HepG2 (cell line): ENCODE measurements around the gene FLYWCH1. TPM values are rescaled to one million over a fixed set of nuclear protein-coding genes. Genes with fewer than 3 reads are reported as not detected.

Source experiments
- DNMT1 ChIP-seq: sonication (generic); formaldehyde crosslinking; IDR thresholded peaks from 2 replicates; pipeline ENCODE4 v1.5.1; 2020; ENCODE audit warnings: mild to moderate bottlenecking, missing genetic modification reagents
- HNRNPLL ChIP-seq: fragments of 200-400 bp; formaldehyde crosslinking; IDR thresholded peaks from 2 replicates; pipeline ENCODE4 v1.6.1; 2017; ENCODE audit warnings: mild to moderate bottlenecking, low read depth, low read length; ENCODE audit not compliant: poor library complexity, severe bottlenecking
- KLF16 ChIP-seq, 2 experiments: sonication (generic) in 1 of 2; formaldehyde crosslinking in 1 of 2; IDR thresholded peaks; 2 replicates each; pipeline versions ENCODE4 v1.6.1 to v1.8.0; 2016 to 2023; ENCODE audit warnings: missing genetic modification reagents in 2 of 2, missing compliant biosample characterization in 1 of 2
- KLF6 ChIP-seq: IDR thresholded peaks from 2 replicates; pipeline ENCODE4 v1.8.0; 2016; ENCODE audit warnings: missing biosample characterization, missing genetic modification reagents
- LCORL ChIP-seq, 2 experiments: fragments of 450-650 bp in 1 of 2; sonication (generic) in 1 of 2; formaldehyde crosslinking in 1 of 2; IDR thresholded peaks; 2 replicates each; pipeline versions ENCODE4 v1.5.0 to v1.6.1; 2017 to 2020; ENCODE audit warnings: antibody characterized with exemption in 1 of 2, missing genetic modification reagents in 1 of 2
- MBNL3 ChIP-seq: fragments of 250-450 bp; sonication (Bioruptor Pico); conservative IDR thresholded peaks from 2 replicates; pipeline ENCODE4 v1.8.0; 2022; ENCODE audit warnings: mild to moderate bottlenecking, inconsistent platforms
- MIER3 ChIP-seq: IDR thresholded peaks from 2 replicates; pipeline ENCODE4 v1.6.1; 2016; ENCODE audit warnings: missing compliant biosample characterization, borderline replicate concordance
- NFYB ChIP-seq: sonication (generic); formaldehyde crosslinking; IDR thresholded peaks from 2 replicates; pipeline ENCODE4 v1.4.0; 2020; ENCODE audit warnings: missing genetic modification reagents
- PITX1 ChIP-seq: sonication (generic); formaldehyde crosslinking; IDR thresholded peaks from 2 replicates; pipeline ENCODE4 v1.5.1; 2020; ENCODE audit warnings: mild to moderate bottlenecking, missing genetic modification reagents
- SCMH1 ChIP-seq: sonication (generic); formaldehyde crosslinking; IDR thresholded peaks from 2 replicates; pipeline ENCODE4 v1.9.0; 2021; ENCODE audit warnings: missing genetic modification reagents, mild to moderate bottlenecking, borderline replicate concordance
- SNAPC2 ChIP-seq: sonication (generic); formaldehyde crosslinking; IDR thresholded peaks from 2 replicates; pipeline ENCODE4 v1.8.1; 2022; ENCODE audit warnings: mild to moderate bottlenecking, missing genetic modification reagents
- SRF ChIP-seq: IDR thresholded peaks from 2 replicates; pipeline ENCODE4 v1.6.1; 2011; ENCODE audit warnings: mild to moderate bottlenecking, low read depth, low read length, moderate library complexity
- TRIM24 ChIP-seq: sonication (generic); formaldehyde crosslinking; IDR thresholded peaks from 2 replicates; pipeline ENCODE4 v1.8.0; 2022; ENCODE audit warnings: mild to moderate bottlenecking, missing genetic modification reagents
- U2AF1 ChIP-seq: fragments of 200-400 bp; formaldehyde crosslinking; optimal IDR thresholded peaks from 2 replicates; pipeline ENCODE3; 2017; ENCODE audit warnings: mild to moderate bottlenecking, low read depth, low read length
- ZNF329 ChIP-seq: sonication (generic); formaldehyde crosslinking; IDR thresholded peaks from 2 replicates; pipeline ENCODE4 v1.9.0; 2021; ENCODE audit warnings: low read depth, mild to moderate bottlenecking, missing genetic modification reagents
- ZNF468 ChIP-seq: sonication (generic); formaldehyde crosslinking; IDR thresholded peaks from 2 replicates; pipeline ENCODE4 v1.8.0; 2022; ENCODE audit warnings: mild to moderate bottlenecking, moderate library complexity, missing genetic modification reagents
- ZNF549 ChIP-seq: sonication (generic); formaldehyde crosslinking; IDR thresholded peaks from 2 replicates; pipeline ENCODE4 v1.5.0; 2020; ENCODE audit warnings: missing genetic modification reagents
- ZNF660 ChIP-seq: sonication (generic); formaldehyde crosslinking; IDR thresholded peaks from 2 replicates; pipeline ENCODE4 v1.5.1; 2020; ENCODE audit warnings: mild to moderate bottlenecking, low read depth, missing genetic modification reagents, borderline replicate concordance
- polyA plus RNA-seq, 8 experiments: library from polyadenylated mRNA; depleted of rRNA in 3 of 8; stranded (reverse) in 7 of 8; unstranded in 1 of 8; fragments of >200 nt; fragmentation: Illumina TruSeq in 4 of 8; extraction: Trizol in 4 of 8; gene quantifications; 2 replicates each; pipeline versions ENCODE4 v1.2.1 to v1.2.3, GENCODE V29; 2011 to 2016; ENCODE audit warnings: low read depth in 4 of 8, missing spikeins in 1 of 8, mixed read lengths in 1 of 8; ENCODE audit not compliant: insufficient read depth in 1 of 8
- total RNA-seq, 5 experiments: library from RNA; depleted of rRNA; stranded (reverse); fragments of >200 nt; fragmentation: Illumina TruSeq; extraction: Trizol; gene quantifications; 2 replicates each; pipeline ENCODE4 v1.2.3, GENCODE V29; 2016; ENCODE audit warnings: low read depth in 1 of 5
- TF ChIP-seq, protein P1 (sequence below), 2 experiments: fragments of 450-650 bp in 1 of 2; sonication (generic) in 1 of 2; formaldehyde crosslinking in 1 of 2; IDR thresholded peaks; 2 replicates each; pipeline versions ENCODE4 v1.6.1 to v1.8.0; 2016 to 2022; ENCODE audit warnings: antibody characterized with exemption in 1 of 2, mild to moderate bottlenecking in 1 of 2, missing genetic modification reagents in 1 of 2
- TF ChIP-seq, protein P2 (sequence below): sonication (generic); formaldehyde crosslinking; IDR thresholded peaks from 2 replicates; pipeline ENCODE4 v1.5.0; 2020; ENCODE audit warnings: missing genetic modification reagents

FLYWCH1 gene
- total and polyA plus RNA-seq, 2 of the 13 experiments (the other 11 are each of a cell fraction or from before 2014, with no cell fraction given), result 7.3 to 12.4 TPM

DNA sequence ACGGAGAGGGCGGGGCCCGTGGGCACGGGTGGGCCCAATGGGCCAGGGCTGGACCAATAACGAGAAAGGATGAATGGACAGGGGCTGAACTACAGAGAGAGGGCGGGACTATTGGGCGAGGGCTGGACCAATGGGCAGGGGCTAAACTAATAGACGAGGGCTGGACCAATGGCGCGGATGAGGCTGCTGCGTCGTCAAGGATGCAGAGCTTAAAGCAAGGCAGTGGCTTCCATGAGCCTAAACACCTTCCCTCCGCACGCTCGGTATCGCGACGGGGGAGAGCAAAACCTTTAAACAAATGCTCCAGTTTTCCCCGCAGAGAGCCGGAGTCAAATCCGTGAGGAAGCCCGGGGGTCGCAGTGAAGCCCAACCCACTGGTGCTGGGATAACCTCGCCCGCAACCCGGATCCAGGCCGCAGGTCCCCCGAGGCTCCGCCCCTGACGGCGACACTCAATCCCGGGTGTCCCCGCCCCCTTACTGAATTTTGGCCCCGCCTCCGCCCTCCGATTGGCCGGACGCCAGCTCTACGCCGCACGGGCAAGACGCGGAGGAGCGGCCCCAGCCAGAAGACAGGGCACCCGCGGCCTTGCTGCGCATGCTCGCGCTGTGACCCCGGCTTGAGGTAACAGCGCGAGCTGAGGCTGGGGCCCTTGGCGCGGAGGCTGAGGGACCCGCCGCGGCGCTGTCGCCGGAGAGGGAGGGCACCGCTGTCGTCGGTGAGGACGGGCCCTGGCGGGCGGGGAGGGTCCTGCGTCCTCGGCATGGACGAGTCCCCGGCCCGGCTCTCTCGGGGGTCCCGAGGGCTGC is 28.9 kb upstream of the FLYWCH1 start, which contains the start of gene FLYWCH2 (continued):
- TF ChIP-seq ZNF660, result no peak
- peak in 1 of 2 experiments; percentile 85; a peak in 2 of 4 replicates for TF ChIP-seq KLF16 (CRISPR knock-in tag; IDR thresholded peaks at IDR 0.05)
- TF ChIP-seq, protein P1, sequence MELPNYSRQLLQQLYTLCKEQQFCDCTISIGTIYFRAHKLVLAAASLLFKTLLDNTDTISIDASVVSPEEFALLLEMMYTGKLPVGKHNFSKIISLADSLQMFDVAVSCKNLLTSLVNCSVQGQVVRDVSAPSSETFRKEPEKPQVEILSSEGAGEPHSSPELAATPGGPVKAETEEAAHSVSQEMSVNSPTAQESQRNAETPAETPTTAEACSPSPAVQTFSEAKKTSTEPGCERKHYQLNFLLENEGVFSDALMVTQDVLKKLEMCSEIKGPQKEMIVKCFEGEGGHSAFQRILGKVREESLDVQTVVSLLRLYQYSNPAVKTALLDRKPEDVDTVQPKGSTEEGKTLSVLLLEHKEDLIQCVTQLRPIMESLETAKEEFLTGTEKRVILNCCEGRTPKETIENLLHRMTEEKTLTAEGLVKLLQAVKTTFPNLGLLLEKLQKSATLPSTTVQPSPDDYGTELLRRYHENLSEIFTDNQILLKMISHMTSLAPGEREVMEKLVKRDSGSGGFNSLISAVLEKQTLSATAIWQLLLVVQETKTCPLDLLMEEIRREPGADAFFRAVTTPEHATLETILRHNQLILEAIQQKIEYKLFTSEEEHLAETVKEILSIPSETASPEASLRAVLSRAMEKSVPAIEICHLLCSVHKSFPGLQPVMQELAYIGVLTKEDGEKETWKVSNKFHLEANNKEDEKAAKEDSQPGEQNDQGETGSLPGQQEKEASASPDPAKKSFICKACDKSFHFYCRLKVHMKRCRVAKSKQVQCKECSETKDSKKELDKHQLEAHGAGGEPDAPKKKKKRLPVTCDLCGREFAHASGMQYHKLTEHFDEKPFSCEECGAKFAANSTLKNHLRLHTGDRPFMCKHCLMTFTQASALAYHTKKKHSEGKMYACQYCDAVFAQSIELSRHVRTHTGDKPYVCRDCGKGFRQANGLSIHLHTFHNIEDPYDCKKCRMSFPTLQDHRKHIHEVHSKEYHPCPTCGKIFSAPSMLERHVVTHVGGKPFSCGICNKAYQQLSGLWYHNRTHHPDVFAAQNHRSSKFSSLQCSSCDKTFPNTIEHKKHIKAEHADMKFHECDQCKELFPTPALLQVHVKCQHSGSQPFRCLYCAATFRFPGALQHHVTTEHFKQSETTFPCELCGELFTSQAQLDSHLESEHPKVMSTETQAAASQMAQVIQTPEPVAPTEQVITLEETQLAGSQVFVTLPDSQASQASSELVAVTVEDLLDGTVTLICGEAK (IDR thresholded peaks at IDR 0.05), result no peak
- TF ChIP-seq, protein P1 (CRISPR knock-in tag; IDR thresholded peaks at IDR 0.05), result peak; percentile 49; the same call in 1 of the 2 replicates
- TF ChIP-seq ZNF549, result no peak
- TF ChIP-seq, protein P2, sequence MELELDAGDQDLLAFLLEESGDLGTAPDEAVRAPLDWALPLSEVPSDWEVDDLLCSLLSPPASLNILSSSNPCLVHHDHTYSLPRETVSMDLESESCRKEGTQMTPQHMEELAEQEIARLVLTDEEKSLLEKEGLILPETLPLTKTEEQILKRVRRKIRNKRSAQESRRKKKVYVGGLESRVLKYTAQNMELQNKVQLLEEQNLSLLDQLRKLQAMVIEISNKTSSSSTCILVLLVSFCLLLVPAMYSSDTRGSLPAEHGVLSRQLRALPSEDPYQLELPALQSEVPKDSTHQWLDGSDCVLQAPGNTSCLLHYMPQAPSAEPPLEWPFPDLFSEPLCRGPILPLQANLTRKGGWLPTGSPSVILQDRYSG, result no peak
- no peak for TF ChIP-seq TRIM24 (CRISPR knock-in tag)
- no peak for TF ChIP-seq U2AF1
- no peak for TF ChIP-seq LCORL (IDR thresholded peaks at IDR 0.05)
- no peak; the same call in 1 of the 2 replicates for TF ChIP-seq LCORL (CRISPR knock-in tag; IDR thresholded peaks at IDR 0.05)
- peak; percentile 75 for TF ChIP-seq HNRNPLL
- TF ChIP-seq ZNF329 (CRISPR knock-in tag), result peak; percentile 56; the same call in 1 of the 2 replicates
- peak; percentile 41; the same call in 1 of the 2 replicates for TF ChIP-seq PITX1 (CRISPR knock-in tag)
- peak; percentile 84 for TF ChIP-seq NFYB (CRISPR knock-in tag)
- TF ChIP-seq MBNL3, result no peak
- no peak for TF ChIP-seq ZNF468 (CRISPR knock-in tag)
- TF ChIP-seq KLF6 (CRISPR knock-in tag), result no peak; the same call in 1 of the 2 replicates
- TF ChIP-seq SNAPC2 (CRISPR knock-in tag), result no peak
- no peak for TF ChIP-seq SCMH1 (CRISPR knock-in tag)
- TF ChIP-seq DNMT1, result no peak; the same call in 1 of the 2 replicates
- 0 out of 2 replicates have a peak, but pooled peaks have one; percentile 23 for TF ChIP-seq MIER3
- TF ChIP-seq SRF, result no peak
